IMR-90 (cell line): ENCODE results near the gene HYAL4. TPM values are rescaled to one million over a fixed set of nuclear protein-coding genes. Genes with fewer than 3 reads are reported as not detected.

ENCODE experiments used
- ATAC-seq: fragments of 200-7000 bp; cut with Tn5 transposase; 2 replicates; pipeline ENCODE4 v1.9.1; 2020; ENCODE audit warnings: low read depth, mild to moderate bottlenecking, moderate library complexity
- BruUV-seq: library from RNA; stranded (reverse); fragments of 400-500 nt; replicated peaks from 2 replicates; lab custom pipeline; 2021; lab: Mats Ljungman, UMichigan
- CTCF ChIA-PET: fragments of 300-600 bp; formaldehyde crosslinking; extraction: SDS; loops from one replicate; lab custom pipeline; 2021; ENCODE audit warnings: antibody characterized with exemption; lab: Yijun Ruan, JAX
- POLR2A ChIA-PET: fragments of 300-600 bp; sonication (Branson Sonifier 250); formaldehyde crosslinking; loops from one replicate; lab custom pipeline; 2022; ENCODE audit warnings: antibody characterized with exemption; ENCODE audit not compliant: unreplicated experiment; lab: Charles Lee
- DNase-seq: peaks from one replicate; pipeline ENCODE4 v3.0.0; 2013
- H2AFZ ChIP-seq: replicated peaks from 2 replicates; pipeline ENCODE3; 2013; ENCODE audit warnings: low read length, mild to moderate bottlenecking; ENCODE audit not compliant: poor library complexity
- H2AK5ac ChIP-seq: 2 replicates; pipeline ENCODE4 v1.6.1; 2013; ENCODE audit warnings: low read depth, low read length, inconsistent platforms
- H2AK9ac ChIP-seq: replicated peaks from 2 replicates; pipeline ENCODE3; 2013; ENCODE audit warnings: mild to moderate bottlenecking, low read depth, low read length, moderate library complexity; ENCODE audit not compliant: poor library complexity
- H2BK120ac ChIP-seq: 2 replicates; pipeline ENCODE4 v1.6.1; 2013; ENCODE audit warnings: low read depth, low read length, inconsistent platforms
- H2BK15ac ChIP-seq: 3 replicates; pipeline ENCODE4 v1.6.1; 2013; ENCODE audit warnings: low read depth, low read length, inconsistent platforms
- H2BK20ac ChIP-seq: 2 replicates; pipeline ENCODE4 v1.6.1; 2013; ENCODE audit warnings: low read depth, mild to moderate bottlenecking, inconsistent platforms, low read length, moderate library complexity
- H2BK5ac ChIP-seq: 2 replicates; pipeline ENCODE4 v1.6.1; 2013; ENCODE audit warnings: mild to moderate bottlenecking, low read depth, low read length, inconsistent platforms; ENCODE audit not compliant: poor library complexity, severe bottlenecking
- H3K14ac ChIP-seq: replicated peaks from 2 replicates; pipeline ENCODE4 v1.6.1; 2013; ENCODE audit warnings: low read depth, low read length, inconsistent platforms
- H3K18ac ChIP-seq: 2 replicates; pipeline ENCODE4 v1.6.1; 2013; ENCODE audit warnings: low read depth, low read length, control low read depth
- H3K23ac ChIP-seq: 2 replicates; pipeline ENCODE4 v1.6.1; 2013; ENCODE audit warnings: low read depth, low read length, inconsistent platforms
- H3K27ac ChIP-seq: 2 replicates; pipeline ENCODE4 v1.5.1; 2013; ENCODE audit warnings: mild to moderate bottlenecking, control low read depth, low read length; ENCODE audit not compliant: insufficient read depth
- H3K27me3 ChIP-seq: 2 replicates; pipeline ENCODE4 v1.6.1; 2013; ENCODE audit warnings: low read length; ENCODE audit not compliant: control insufficient read depth, insufficient read depth
- H3K36me3 ChIP-seq: 2 replicates; pipeline ENCODE4 v1.6.1; 2013; ENCODE audit warnings: low read length, mixed read lengths; ENCODE audit not compliant: control insufficient read depth, insufficient read depth
- H3K4ac ChIP-seq: 2 replicates; pipeline ENCODE4 v1.6.1; 2013; ENCODE audit warnings: low read depth, low read length, inconsistent platforms
- H3K4me1 ChIP-seq: 2 replicates; pipeline ENCODE4 v1.6.1; 2013; ENCODE audit warnings: low read length, mixed read lengths; ENCODE audit not compliant: control insufficient read depth, insufficient read depth
- H3K4me2 ChIP-seq: 2 replicates; pipeline ENCODE4 v1.6.1; 2013; ENCODE audit warnings: low read depth, mild to moderate bottlenecking, control low read depth, low read length, moderate library complexity
- H3K4me3 ChIP-seq: 2 replicates; pipeline ENCODE4 v1.5.1; 2013; ENCODE audit warnings: low read depth, mild to moderate bottlenecking, control low read depth, low read length, moderate library complexity; ENCODE audit not compliant: insufficient read depth
- H3K56ac ChIP-seq: 2 replicates; pipeline ENCODE4 v1.6.1; 2013; ENCODE audit warnings: low read length, inconsistent platforms; ENCODE audit not compliant: insufficient read depth; ENCODE audit errors: extremely low read depth
- H3K79me1 ChIP-seq, 2 experiments: 2 replicates each; pipeline ENCODE4 v1.6.1; 2013; ENCODE audit warnings: low read length in 2 of 2, inconsistent platforms in 1 of 2, low read depth in 1 of 2
- H3K9ac ChIP-seq: 2 replicates; pipeline ENCODE4 v1.6.1; 2013; ENCODE audit warnings: low read depth, low read length, control low read depth
- H3K9me1 ChIP-seq: 2 replicates; pipeline ENCODE4 v1.6.1; 2013; ENCODE audit warnings: low read length, inconsistent platforms; ENCODE audit not compliant: insufficient read depth
- H3K9me3 ChIP-seq: 2 replicates; pipeline ENCODE4 v1.6.1; 2013; ENCODE audit warnings: low read length; ENCODE audit not compliant: control insufficient read depth, insufficient read depth
- H4K20me1 ChIP-seq: 2 replicates; pipeline ENCODE4 v1.6.1; 2013; ENCODE audit warnings: low read length, inconsistent platforms; ENCODE audit not compliant: insufficient read depth
- H4K5ac ChIP-seq: 2 replicates; pipeline ENCODE4 v1.6.1; 2013; ENCODE audit warnings: mild to moderate bottlenecking, low read depth, low read length, control low read depth
- H4K8ac ChIP-seq, 2 experiments: 2 replicates each; pipeline ENCODE4 v1.6.1; 2013; ENCODE audit warnings: low read depth in 2 of 2, low read length in 2 of 2, control low read depth in 1 of 2, inconsistent platforms in 1 of 2
- H4K91ac ChIP-seq: 2 replicates; pipeline ENCODE4 v1.6.1; 2013; ENCODE audit warnings: low read depth, low read length, inconsistent platforms; ENCODE audit not compliant: insufficient read depth
- CHD1 ChIP-seq: IDR thresholded peaks from 2 replicates; pipeline ENCODE4 v1.6.1; 2012; ENCODE audit warnings: low read depth, low read length, improper control_type of control experiment
- MAFK ChIP-seq: IDR thresholded peaks from 2 replicates; pipeline ENCODE4 v1.6.1; 2012; ENCODE audit warnings: low read depth, low read length, improper control_type of control experiment
- MAZ ChIP-seq: IDR thresholded peaks from 2 replicates; pipeline ENCODE4 v1.6.1; 2012; ENCODE audit warnings: low read depth, mild to moderate bottlenecking, low read length, improper control_type of control experiment, moderate library complexity, borderline replicate concordance
- MXI1 ChIP-seq: IDR thresholded peaks from 2 replicates; pipeline ENCODE4 v1.6.1; 2012; ENCODE audit warnings: low read depth, mild to moderate bottlenecking, low read length, moderate library complexity, borderline replicate concordance
- NFE2L2 ChIP-seq: fragments of 150-350 bp; IDR thresholded peaks from 2 replicates; pipeline ENCODE4 v1.6.1; 2016; ENCODE audit warnings: low read depth, mild to moderate bottlenecking, low read length
- POLR2A ChIP-seq: IDR thresholded peaks from 2 replicates; pipeline ENCODE4 v1.6.1; 2012; ENCODE audit warnings: mild to moderate bottlenecking, low read depth, low read length
- RAD21 ChIP-seq: IDR thresholded peaks from 2 replicates; pipeline ENCODE4 v1.6.1; 2012; ENCODE audit warnings: low read length, improper control_type of control experiment
- RCOR1 ChIP-seq: IDR thresholded peaks from 2 replicates; pipeline ENCODE4 v1.6.1; 2012; ENCODE audit warnings: mild to moderate bottlenecking, low read length, improper control_type of control experiment; ENCODE audit not compliant: insufficient replicate concordance
- WGBS, 2 experiments: methylation state at CpG; one replicate each; pipeline versions ENCODE4 v1.1.5 to v1.1.7; 2013; ENCODE audit warnings: missing lambda C conversion rate in 2 of 2; ENCODE audit not compliant: insufficient read length in 1 of 2; ENCODE audit errors: extremely low coverage in 2 of 2; 5-methylcytosine and 5-hydroxymethylcytosine counted together
- dilution Hi-C: fragments of 300-500 bp; cut with HindIII; formaldehyde crosslinking; loops from one replicate; pipeline ENCODE4 v1.14.3; 2018; ENCODE audit warnings: low sequenced_read_pairs; ENCODE audit not compliant: unreplicated experiment
- in situ Hi-C: fragments of 300-500 bp; cut with MboI; formaldehyde crosslinking; loops from 3 replicates; pipeline ENCODE4 v1.14.3; 2019; ENCODE audit warnings: low sequenced_read_pairs, inconsistent platforms, mixed read lengths
- intact Hi-C: fragments of 100-400 bp; cut with micrococcal nuclease; formaldehyde crosslinking; loops from 2 replicates; pipeline ENCODE4 v1.10.0; 2022
- polyA plus RNA-seq, 3 experiments: library from polyadenylated mRNA; depleted of rRNA; stranded (reverse); fragments of >200 nt; gene quantifications; 2 replicates each; pipeline ENCODE4 v1.2.3, GENCODE V29; 2012; ENCODE audit warnings: low replicate concordance in 1 of 3
- total RNA-seq: library from RNA; depleted of rRNA; stranded (reverse); fragments of >200 nt; gene quantifications from 2 replicates; pipeline ENCODE4 v1.2.3, GENCODE V29; 2012

HYAL4 gene
- total and polyA plus RNA-seq, 2 of the 4 experiments (the other 2 are of a cell fraction) = not detected

DNA sequence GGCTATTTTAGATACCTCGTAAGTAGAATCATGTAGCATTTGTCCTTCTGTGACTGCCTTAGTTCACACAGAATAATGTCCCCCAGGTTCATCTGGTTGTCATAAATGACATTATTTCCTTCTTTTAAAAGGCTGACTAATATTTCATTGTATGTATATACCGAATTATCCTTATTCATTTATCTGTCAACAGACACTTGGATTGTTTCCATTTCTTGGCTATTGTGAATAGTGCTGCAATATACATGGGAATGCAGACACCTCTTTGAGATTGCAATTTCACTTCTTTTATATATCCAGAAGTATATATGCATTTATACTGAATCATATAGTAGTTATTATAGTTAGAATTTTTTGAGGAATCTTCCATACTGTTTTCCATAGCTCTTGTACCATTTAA is 24.1 kb upstream of the HYAL4 start:
- DNase-seq (no peak), ATAC-seq (no peak)
- Histone ChIP-seq H3K36me3 (no peaks in the 10 kb centered on the region), H3K4ac (no peak overlapping the region), H3K56ac (no peak overlapping the region), H3K23ac (no peak overlapping the region), H3K4me1 (no peaks in the 10 kb centered on the region), H4K20me1 (no peaks in the 10 kb centered on the region), H3K27me3 (no peaks in the 10 kb centered on the region), H3K9me1 (no peaks in the 10 kb centered on the region), H4K5ac (no peak overlapping the region), H3K14ac (no peak overlapping the region), H2BK5ac (no peak overlapping the region), H3K9ac (no peak overlapping the region), H2BK15ac (no peak overlapping the region), H3K79me1 (no peaks in the 10 kb centered on the region), H3K18ac (no peak overlapping the region), H3K9me3 (no peaks in the 10 kb centered on the region), H2BK20ac (no peak overlapping the region), H3K27ac (no peak overlapping the region), H2AK9ac (no peak overlapping the region), H2BK120ac (no peak overlapping the region), H2AK5ac (no peak overlapping the region), H3K4me3 (no peak overlapping the region), H3K4me2 (no peak overlapping the region), H4K8ac (no peak overlapping the region), H4K91ac (no peak overlapping the region), H2AFZ (no peak overlapping the region)
- intact Hi-C loops (no loop called here), dilution Hi-C loops (no loop called here), in situ Hi-C loops (no loop called here)
- TF ChIP-seq CHD1 (no peak), RCOR1 (no peak), MAZ (no peak), NFE2L2 (no peak), RAD21 (no peak), MXI1 (no peak), POLR2A (no peak), MAFK (no peak)
- no TSS peak for BruUV-seq
- CTCF ChIA-PET = no interaction called here
- no CpG with 5 or more reads among the region's 2 CpGs for WGBS, 2 experiments
- POLR2A ChIA-PET = no interaction called here
